DOHH2 (cell line): ENCODE results near the gene MAP4K1.

ENCODE experiments used
- EZH2phosphoT487 ChIP-seq: fragments of 200-600 bp; sonication (generic); IDR thresholded peaks from 2 replicates; pipeline ENCODE4 v1.6.1; 2017; ENCODE audit warnings: borderline replicate concordance, mild to moderate bottlenecking, antibody characterized with exemption, low read length, moderate library complexity, mixed read lengths
- TF ChIP-seq, protein P1 (sequence below): fragments of 200-600 bp; sonication (generic); IDR thresholded peaks from one replicate; pipeline ENCODE4 v1.5.1; 2014; ENCODE audit warnings: antibody characterized with exemption, mild to moderate bottlenecking, low read depth, low read length; ENCODE audit not compliant: poor library complexity, severe bottlenecking

- TF ChIP-seq, protein P1, sequence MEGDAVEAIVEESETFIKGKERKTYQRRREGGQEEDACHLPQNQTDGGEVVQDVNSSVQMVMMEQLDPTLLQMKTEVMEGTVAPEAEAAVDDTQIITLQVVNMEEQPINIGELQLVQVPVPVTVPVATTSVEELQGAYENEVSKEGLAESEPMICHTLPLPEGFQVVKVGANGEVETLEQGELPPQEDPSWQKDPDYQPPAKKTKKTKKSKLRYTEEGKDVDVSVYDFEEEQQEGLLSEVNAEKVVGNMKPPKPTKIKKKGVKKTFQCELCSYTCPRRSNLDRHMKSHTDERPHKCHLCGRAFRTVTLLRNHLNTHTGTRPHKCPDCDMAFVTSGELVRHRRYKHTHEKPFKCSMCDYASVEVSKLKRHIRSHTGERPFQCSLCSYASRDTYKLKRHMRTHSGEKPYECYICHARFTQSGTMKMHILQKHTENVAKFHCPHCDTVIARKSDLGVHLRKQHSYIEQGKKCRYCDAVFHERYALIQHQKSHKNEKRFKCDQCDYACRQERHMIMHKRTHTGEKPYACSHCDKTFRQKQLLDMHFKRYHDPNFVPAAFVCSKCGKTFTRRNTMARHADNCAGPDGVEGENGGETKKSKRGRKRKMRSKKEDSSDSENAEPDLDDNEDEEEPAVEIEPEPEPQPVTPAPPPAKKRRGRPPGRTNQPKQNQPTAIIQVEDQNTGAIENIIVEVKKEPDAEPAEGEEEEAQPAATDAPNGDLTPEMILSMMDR: no peak
- no peak for TF ChIP-seq EZH2phosphoT487
Measured at GRCh38 chr19:38665219-38665931, 47.6 kb upstream of the MAP4K1 start.
